ENCODE results near the gene KIAA1671.

KIAA1671 gene

GRCh38 chr22:24981656-24982055 is 29.1 kb downstream of the KIAA1671 start:
- DNase-seq (ENCODE audit: low spot score), result no peak

GRCh38 chr22:24982301-24983056 is 30.0 kb downstream of the KIAA1671 start:
- no peak for DNase-seq (ENCODE audit: low spot score)

- DNase-seq (ENCODE audit: low spot score), result no peak
Observed at GRCh38 chr22:24983151-24983550, 30.6 kb downstream of the KIAA1671 start.

GRCh38 chr22:24984122-24984521 is 31.6 kb downstream of the KIAA1671 start:
- DNase-seq (ENCODE audit: low spot score), result no peak

- no peak for DNase-seq (ENCODE audit: low spot score)
Observed at GRCh38 chr22:24985826-24986214, 33.3 kb downstream of the KIAA1671 start.

- no peak for DNase-seq (ENCODE audit: low spot score)
Observed at GRCh38 chr22:24986816-24987215, 34.3 kb downstream of the KIAA1671 start.

- DNase-seq (ENCODE audit: low spot score), result no peak
Observed at GRCh38 chr22:24989135-24989534, 36.6 kb downstream of the KIAA1671 start.

- DNase-seq (ENCODE audit: low spot score), result no peak
Observed at GRCh38 chr22:24989541-24989951, 37.0 kb downstream of the KIAA1671 start.

- no peak for DNase-seq (ENCODE audit: low spot score)
Observed at GRCh38 chr22:24990344-24990905, 37.9 kb downstream of the KIAA1671 start.

GRCh38 chr22:24992946-24993345 is 40.4 kb downstream of the KIAA1671 start:
- no peak for DNase-seq (ENCODE audit: low spot score)

GRCh38 chr22:24994070-24994763 is 41.7 kb downstream of the KIAA1671 start:
- no peak for DNase-seq (ENCODE audit: low spot score)

- no peak for DNase-seq (ENCODE audit: low spot score)
Observed at GRCh38 chr22:24995649-24996180, 43.2 kb downstream of the KIAA1671 start.

- no peak for DNase-seq (ENCODE audit: low spot score)
Observed at GRCh38 chr22:24996420-24996952, 44.0 kb downstream of the KIAA1671 start.

GRCh38 chr22:24997023-24997422 is 44.5 kb downstream of the KIAA1671 start:
- DNase-seq (ENCODE audit: low spot score), result no peak

GRCh38 chr22:25000686-25001085 is 48.2 kb downstream of the KIAA1671 start:
- DNase-seq (ENCODE audit: low spot score), result no peak

- DNase-seq (ENCODE audit: low spot score), result no peak
Observed at GRCh38 chr22:25002241-25002985, 49.9 kb downstream of the KIAA1671 start.

GRCh38 chr22:25006354-25006753 is 53.8 kb downstream of the KIAA1671 start:
- DNase-seq (ENCODE audit: low spot score), result no peak

GRCh38 chr22:25007444-25008106 is 55.1 kb downstream of the KIAA1671 start:
- peak; percentile 30 for DNase-seq (ENCODE audit: low spot score)

GRCh38 chr22:25008666-25009065 is 56.1 kb downstream of the KIAA1671 start:
- DNase-seq (ENCODE audit: low spot score), result no peak

GRCh38 chr22:25012741-25013143 is 60.2 kb downstream of the KIAA1671 start:
- no peak for DNase-seq (ENCODE audit: low spot score)

GRCh38 chr22:25013607-25014006 is 61.1 kb downstream of the KIAA1671 start:
- DNase-seq (ENCODE audit: low spot score), result no peak

Measured in NAMALWA (cell line).